Naive thymus-derived CD4-positive, alpha-beta T cell (primary cell): ENCODE measurements around the gene MRPL42. TPM values are rescaled to one million over a fixed set of nuclear protein-coding genes. Genes with fewer than 3 reads are reported as not detected.
A peak's percentile ranks its signal among the peaks of the same experiment; 100 is the strongest.
"Not testable (repeated sequence)": the region's sequence is repeated elsewhere in the genome, so short reads cannot be mapped to it uniquely, and the experiment has no call there.

Experiments used
- ATAC-seq: fragments of 150-1000 bp; cut with Tn5 transposase; 2 replicates; pipeline ENCODE4 v1.10.0; 2021; ENCODE audit warnings: mild to moderate bottlenecking, moderate library complexity
- CTCF ChIA-PET: fragments of 350-600 bp; sonication (Branson Sonifier 250); formaldehyde crosslinking; loops from one replicate; lab custom pipeline; 2021; ENCODE audit warnings: antibody characterized with exemption; lab: Charles Lee
- POLR2A ChIA-PET: fragments of 350-600 bp; sonication (Branson Sonifier 250); formaldehyde crosslinking; loops from one replicate; lab custom pipeline; 2021; ENCODE audit warnings: antibody characterized with exemption, inconsistent platforms; lab: Charles Lee
- DNase-seq, 9 donors: peaks; one replicate each; pipeline versions ENCODE4 v3.0.0 to v3.0.0-alpha.2; 2020 to 2022; ENCODE audit warnings: mixed read lengths in 1 of 9
- H3K27ac ChIP-seq: one replicate; pipeline ENCODE4 v1.7.0; 2013; ENCODE audit warnings: mild to moderate bottlenecking, low read depth, low read length, moderate library complexity
- H3K27me3 ChIP-seq, 2 donors: one replicate each; pipeline ENCODE4 v1.7.0; 2013; ENCODE audit warnings: low read length in 2 of 2, mild to moderate bottlenecking in 2 of 2, moderate library complexity in 2 of 2; ENCODE audit not compliant: control insufficient read depth in 2 of 2, insufficient read depth in 2 of 2
- H3K36me3 ChIP-seq, 3 experiments: 1 replicate in 2 of 3; 2 replicates in 1 of 3; pipeline ENCODE4 v1.7.0; 2013; ENCODE audit warnings: low read length in 3 of 3, mild to moderate bottlenecking in 3 of 3, moderate library complexity in 1 of 3; ENCODE audit not compliant: insufficient read depth in 3 of 3, control insufficient read depth in 2 of 3
- H3K4me1 ChIP-seq, 2 donors: one replicate each; pipeline ENCODE4 v1.7.0; 2013; ENCODE audit warnings: low read length in 2 of 2, mild to moderate bottlenecking in 2 of 2, moderate library complexity in 1 of 2; ENCODE audit not compliant: control insufficient read depth in 2 of 2, insufficient read depth in 2 of 2
- H3K4me3 ChIP-seq: 2 replicates; pipeline ENCODE4 v1.7.0; 2013; ENCODE audit warnings: mild to moderate bottlenecking, low read length
- H3K9me3 ChIP-seq, 3 experiments: 1 replicate in 2 of 3; 2 replicates in 1 of 3; pipeline ENCODE4 v1.7.0; 2013; ENCODE audit warnings: low read length in 3 of 3; ENCODE audit not compliant: control insufficient read depth in 2 of 3
- H3K27ac Mint-ChIP-seq, 9 donors: one replicate each; pipeline ENCODE4 v1.8.0; 2020 to 2022; ENCODE audit warnings: mixed read lengths in 9 of 9, mild to moderate bottlenecking in 8 of 9, moderate library complexity in 5 of 9, inconsistent platforms in 2 of 9
- H3K27me3 Mint-ChIP-seq, 5 donors: one replicate each; pipeline ENCODE4 v1.8.0; 2021 to 2022; ENCODE audit warnings: mixed read lengths in 5 of 5, mild to moderate bottlenecking in 1 of 5
- H3K36me3 Mint-ChIP-seq, 5 donors: one replicate each; pipeline ENCODE4 v1.8.0; 2020 to 2022; ENCODE audit warnings: mixed read lengths in 5 of 5, mild to moderate bottlenecking in 3 of 5, inconsistent platforms in 1 of 5
- H3K4me1 Mint-ChIP-seq, 7 donors: one replicate each; pipeline ENCODE4 v1.8.0; 2020 to 2022; ENCODE audit warnings: mixed read lengths in 7 of 7, mild to moderate bottlenecking in 3 of 7, inconsistent platforms in 1 of 7
- H3K4me3 Mint-ChIP-seq, 10 donors: one replicate each; pipeline ENCODE4 v1.8.0; 2020 to 2022; ENCODE audit warnings: mild to moderate bottlenecking in 10 of 10, mixed read lengths in 10 of 10, moderate library complexity in 6 of 10, inconsistent platforms in 2 of 10
- H3K9me3 Mint-ChIP-seq, 11 donors: one replicate each; pipeline ENCODE4 v1.8.0; 2020 to 2022; ENCODE audit warnings: mixed read lengths in 11 of 11, mild to moderate bottlenecking in 4 of 11, inconsistent platforms in 1 of 11, moderate library complexity in 1 of 11
- intact Hi-C, 2 donors: fragments of 100-400 bp; cut with micrococcal nuclease; formaldehyde crosslinking; loops; one replicate each; pipeline ENCODE4 v1.15.1; 2023
- polyA plus RNA-seq, 2 donors: library from polyadenylated mRNA; unstranded; fragments of 300-500 nt; fragmentation: Illumina TruSeq; gene quantifications; one replicate each; pipeline ENCODE4 v1.2.3, GENCODE V29; 2021
- total RNA-seq, 6 experiments: library from RNA in 5 of 6; stranded (reverse) in 5 of 6; gene quantifications; 1 replicate in 5 of 6; 2 replicates in 1 of 6; pipeline ENCODE4 v1.2.3 and lab custom pipeline; 2021 to 2026

The MRPL42 gene
- total and polyA plus RNA-seq, 7 experiments from 2014 or later, result 30.1 to 75.4 (median 48.6) TPM

DNA sequence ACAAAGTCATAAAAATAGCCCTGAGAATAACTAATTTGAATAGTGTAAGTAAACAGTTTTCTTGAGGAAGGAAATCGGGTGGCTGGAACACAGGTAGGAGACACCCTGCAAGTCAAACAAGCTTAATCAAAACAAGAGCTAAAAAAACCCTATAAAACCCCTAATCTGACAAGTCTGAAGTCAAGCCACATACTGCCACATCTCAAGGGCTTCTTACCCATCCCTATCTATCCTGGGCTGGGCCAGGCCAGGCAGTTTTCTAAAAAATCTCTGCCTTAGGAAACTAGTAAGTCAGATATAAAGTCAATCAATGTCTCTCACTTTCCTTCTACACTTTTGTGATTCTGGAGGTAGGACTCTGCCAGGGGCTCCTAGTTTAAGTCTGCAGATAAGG is 40.9 kb upstream of the MRPL42 start:
- DNase-seq (no peak), ATAC-seq (peak; percentile 55)
- intact Hi-C loops, result no loop called here
- Mint-ChIP-seq H3K4me1 (peaks cover 62 to 97% (median 87%) of the 10 kb centered on the region in 7 donors), H3K36me3 (no peaks in the 10 kb centered on the region), H3K27me3 (no peaks in the 10 kb centered on the region), H3K27ac (peak overlapping the region in 8 of 9 donors; percentile 18 to 90 (median 71)), H3K9me3 (no peaks in the 10 kb centered on the region), H3K4me3 (peak overlapping the region; percentile 18 to 71 (median 57))
- Histone ChIP-seq H3K36me3 (peaks cover 0 to 3% (median 0%) of the 10 kb centered on the region in 3 experiments), H3K4me1 (peaks cover 20 to 35% of the 10 kb centered on the region in 2 donors), H3K27ac (no peak overlapping the region), H3K27me3 (no peaks in the 10 kb centered on the region), H3K9me3 (no peaks in the 10 kb centered on the region), H3K4me3 (no peak overlapping the region)
- CTCF ChIA-PET, result interaction anchor here (0.6 to 1.4 kb wide), 5 partner anchors 13 to 890 kb away, joined by 3 to 6 read pairs (median 5); no protein-coding TSS in a partner anchor
- POLR2A ChIA-PET, result interaction anchor here (0.6 to 0.7 kb wide), 3 partner anchors 8 to 468 kb away, joined by 3 to 4 read pairs (median 3); no protein-coding TSS in a partner anchor

DNA sequence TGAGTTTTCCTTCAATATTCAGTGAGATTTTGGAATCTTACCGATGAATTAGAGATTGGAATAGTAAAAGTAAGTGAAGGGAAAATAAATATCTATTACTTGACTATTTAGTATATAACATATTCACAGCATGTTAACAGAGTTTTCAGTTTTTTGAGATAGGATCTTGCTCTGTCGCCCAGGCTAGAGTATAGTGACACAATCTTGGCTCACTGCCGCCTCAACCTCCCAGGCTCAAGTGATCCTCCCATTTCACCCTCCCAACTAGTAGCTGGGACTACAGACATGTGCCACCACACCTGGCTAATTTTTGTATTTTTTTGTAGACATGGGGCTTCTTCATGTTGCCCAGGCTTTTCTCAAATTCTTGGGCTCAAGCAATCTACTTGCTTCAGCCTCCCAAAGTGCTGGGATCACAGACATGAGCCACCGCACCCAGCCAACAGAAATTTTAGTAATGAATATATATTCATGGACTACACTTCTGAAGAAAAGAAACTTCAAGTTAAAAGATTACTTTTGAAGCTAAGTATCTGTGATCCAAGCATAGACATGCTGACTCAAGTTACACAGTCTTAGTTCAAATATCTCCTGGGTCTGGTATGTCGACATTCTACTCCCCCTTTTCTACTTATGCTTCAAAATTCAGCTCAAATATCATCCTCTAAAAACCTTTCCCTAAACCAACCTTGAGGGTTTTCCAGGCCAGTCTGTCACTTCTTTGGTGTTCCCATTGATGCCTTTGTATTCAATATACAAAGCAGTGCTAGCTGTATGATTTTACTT is 39.3 kb upstream of the MRPL42 start:
- intact Hi-C loops, result loop anchor here in 1 of 2 donors (1.0 to 2.0 kb wide), 2 partner anchors 9 to 483 kb away; no protein-coding TSS in a partner anchor
- H3K36me3 ChIP-seq, result peaks cover 0 to 3% (median 0%) of the 10 kb centered on the region in 3 experiments
- CTCF ChIA-PET, result interaction anchor here (0.8 kb wide), 1 partner anchor 8 kb away, joined by 3 read pairs; no protein-coding TSS in a partner anchor

DNA sequence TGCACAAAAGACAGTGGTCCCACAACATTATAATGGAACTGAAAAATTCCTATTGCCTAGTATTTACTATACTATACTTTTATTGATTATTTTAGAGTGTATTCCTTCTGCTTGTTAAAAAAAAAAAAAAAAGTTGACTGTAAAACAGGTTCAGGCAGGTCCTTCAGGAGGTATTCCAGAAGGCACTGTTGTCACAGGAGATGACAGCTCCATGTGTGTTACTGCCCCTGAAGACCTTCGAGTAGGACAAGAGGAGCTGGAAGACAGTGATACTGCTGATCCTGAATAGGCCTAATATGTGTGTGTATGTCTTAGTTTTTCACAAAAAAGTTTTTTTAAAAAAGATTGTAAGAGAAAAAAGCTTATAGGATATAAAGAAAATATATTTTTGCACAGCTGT is 37.9 kb upstream of the MRPL42 start:
- H3K27me3 ChIP-seq, result no peaks in the 10 kb centered on the region
- ChIA-PET POLR2A (interaction anchor here (0.6 kb wide), 1 partner anchor 17 kb away, joined by 3 read pairs; no protein-coding TSS in a partner anchor), CTCF (interaction anchor here (1.2 kb wide), 1 partner anchor 10 kb away, joined by 9 read pairs; no protein-coding TSS in a partner anchor)
- H3K4me1 Mint-ChIP-seq, result peaks cover 50 to 96% (median 84%) of the 10 kb centered on the region in 7 donors
- no peak for DNase-seq
- peak overlapping the region in 2 of 9 donors; percentile 55 to 76 for H3K27ac Mint-ChIP-seq
- no peak overlapping the region for H3K27ac ChIP-seq
- H3K27me3 Mint-ChIP-seq, result no peaks in the 10 kb centered on the region
- intact Hi-C loops, result loop anchor here in 1 of 2 donors (2.0 kb wide), 1 partner anchor 481 kb away; no protein-coding TSS in a partner anchor
- H3K9me3 ChIP-seq, result no peaks in the 10 kb centered on the region
- H3K9me3 Mint-ChIP-seq, result no peaks in the 10 kb centered on the region
- peaks cover 0 to 3% (median 0%) of the 10 kb centered on the region in 3 experiments for H3K36me3 ChIP-seq
- H3K36me3 Mint-ChIP-seq, result peaks cover 0 to 2% (median 0%) of the 10 kb centered on the region in 5 donors
- ATAC-seq, result no peak
- H3K4me3 Mint-ChIP-seq, result peak overlapping the region in 2 of 10 donors; percentile 23 to 55
- H3K4me1 ChIP-seq, result peaks cover 34 to 52% of the 10 kb centered on the region in 2 donors
- no peak overlapping the region for H3K4me3 ChIP-seq

More for the DNA sequence above, 39.3 kb upstream of the MRPL42 start:
- Histone ChIP-seq H3K4me3 (no peak overlapping the region), H3K4me1 (peaks cover 26 to 43% of the 10 kb centered on the region in 2 donors), H3K9me3 (no peaks in the 10 kb centered on the region), H3K27ac (peak overlapping the region; percentile 16), H3K27me3 (no peaks in the 10 kb centered on the region)
- H3K36me3 Mint-ChIP-seq, result peaks cover 0 to 2% (median 0%) of the 10 kb centered on the region in 5 donors
- no peaks in the 10 kb centered on the region for H3K9me3 Mint-ChIP-seq
- peaks cover 55 to 96% (median 83%) of the 10 kb centered on the region in 7 donors for H3K4me1 Mint-ChIP-seq
- DNase-seq (no peak), ATAC-seq (no peak)
- POLR2A ChIA-PET, result interaction anchor here (0.7 kb wide), 1 partner anchor 568 kb away, joined by 3 read pairs; no protein-coding TSS in a partner anchor
- H3K27me3 Mint-ChIP-seq, result no peaks in the 10 kb centered on the region
- H3K27ac Mint-ChIP-seq, result peak overlapping the region in 8 of 9 donors; percentile 14 to 90 (median 68)
- peak overlapping the region in 8 of 10 donors; percentile 3 to 66 (median 39) for H3K4me3 Mint-ChIP-seq

- intact Hi-C loops, result loop anchor here in 1 of 2 donors (1.0 to 2.0 kb wide), 2 partner anchors 8 to 481 kb away; no protein-coding TSS in a partner anchor
- no peak for DNase-seq
- ChIA-PET CTCF (interaction anchor here (1.2 kb wide), 1 partner anchor 10 kb away, joined by 9 read pairs; no protein-coding TSS in a partner anchor), POLR2A (interaction anchor here (0.6 kb wide), 2 partner anchors 17 to 614 kb away, joined by 3 read pairs; no protein-coding TSS in a partner anchor)
- Histone ChIP-seq H3K4me1 (peaks cover 34 to 55% of the 10 kb centered on the region in 2 donors), H3K4me3 (no peak overlapping the region), H3K9me3 (no peaks in the 10 kb centered on the region), H3K27ac (no peak overlapping the region), H3K36me3 (peaks cover 0 to 3% (median 0%) of the 10 kb centered on the region in 3 experiments), H3K27me3 (no peaks in the 10 kb centered on the region)
- Mint-ChIP-seq H3K27me3 (no peaks in the 10 kb centered on the region), H3K27ac (peak overlapping the region in 7 of 9 donors; percentile 7 to 76 (median 63)), H3K9me3 (no peaks in the 10 kb centered on the region), H3K4me1 (peaks cover 47 to 96% (median 82%) of the 10 kb centered on the region in 7 donors), H3K4me3 (peak overlapping the region in 6 of 10 donors; percentile 3 to 72 (median 36)), H3K36me3 (peaks cover 0 to 2% (median 0%) of the 10 kb centered on the region in 5 donors)
- ATAC-seq, result no peak
These were observed 37.5 kb upstream of the MRPL42 start for GRCh38 chr12:93429852-93430251.

- intact Hi-C loops, result loop anchor here in 1 of 2 donors (1.0 kb wide), 1 partner anchor 8 kb away; no protein-coding TSS in a partner anchor
- POLR2A ChIA-PET, result interaction anchor here (0.6 to 1.3 kb wide), 3 partner anchors 11 to 614 kb away, joined by 3 to 6 read pairs (median 3); partner anchors contain the start of gene UBE2N
- H3K4me3 Mint-ChIP-seq, result peak overlapping the region in 7 of 10 donors; percentile 3 to 72 (median 38)
These were observed 37.0 kb upstream of the MRPL42 start for GRCh38 chr12:93430280-93430679.

GRCh38 chr12:93432031-93432430 is 35.3 kb upstream of the MRPL42 start:
- H3K27ac ChIP-seq, ATAC-seq, H3K36me3 Mint-ChIP-seq, H3K9me3 ChIP-seq, intact Hi-C loops, H3K36me3 ChIP-seq, H3K27me3 ChIP-seq, H3K27me3 Mint-ChIP-seq, H3K9me3 Mint-ChIP-seq, H3K4me3 ChIP-seq, DNase-seq: not testable (repeated sequence)
- peaks cover 37 to 49% of the 10 kb centered on the region in 2 donors for H3K4me1 ChIP-seq
- Mint-ChIP-seq H3K27ac (peak overlapping the region in 3 of 9 donors; percentile 19 to 88 (median 30)), H3K4me3 (peak overlapping the region in 6 of 10 donors; percentile 15 to 58 (median 28)), H3K4me1 (peaks cover 38 to 96% (median 82%) of the 10 kb centered on the region in 7 donors)
- POLR2A ChIA-PET, result interaction anchor here (1.0 kb wide), 1 partner anchor 33 kb away, joined by 3 read pairs; no protein-coding TSS in a partner anchor
- CTCF ChIA-PET, result interaction anchor here (2.7 kb wide), 1 partner anchor 12 kb away, joined by 10 read pairs; no protein-coding TSS in a partner anchor

More at GRCh38 chr12:93430280-93430679, 37.0 kb upstream of the MRPL42 start:
- CTCF ChIA-PET, result interaction anchor here (1.2 kb wide), 1 partner anchor 11 kb away, joined by 9 read pairs; no protein-coding TSS in a partner anchor
- Histone ChIP-seq H3K27me3 (no peaks in the 10 kb centered on the region), H3K4me3 (no peak overlapping the region), H3K4me1 (peaks cover 32 to 54% of the 10 kb centered on the region in 2 donors), H3K9me3 (no peaks in the 10 kb centered on the region), H3K36me3 (peaks cover 0 to 3% (median 0%) of the 10 kb centered on the region in 3 experiments), H3K27ac (no peak overlapping the region)
- Mint-ChIP-seq H3K36me3 (peaks cover 0 to 2% (median 0%) of the 10 kb centered on the region in 5 donors), H3K27ac (peak overlapping the region in 7 of 9 donors; percentile 7 to 76 (median 63)), H3K27me3 (no peaks in the 10 kb centered on the region), H3K4me1 (peaks cover 46 to 96% (median 82%) of the 10 kb centered on the region in 7 donors), H3K9me3 (no peaks in the 10 kb centered on the region)
- DNase-seq, result no peak
- no peak for ATAC-seq
